ENCODE results near the gene LRFN2. TPM values are rescaled to one million over a fixed set of nuclear protein-coding genes. Genes with fewer than 3 reads are reported as not detected.
A peak's percentile ranks its signal among the peaks of the same experiment; 100 is the strongest.

LRFN2 gene
- total RNA-seq, 1 donor from 2014 or later: 0.32 TPM

GRCh38 chr6:40585651-40586269 lies 1.4 kb downstream of the LRFN2 start:
- no peak for ATAC-seq

DNA sequence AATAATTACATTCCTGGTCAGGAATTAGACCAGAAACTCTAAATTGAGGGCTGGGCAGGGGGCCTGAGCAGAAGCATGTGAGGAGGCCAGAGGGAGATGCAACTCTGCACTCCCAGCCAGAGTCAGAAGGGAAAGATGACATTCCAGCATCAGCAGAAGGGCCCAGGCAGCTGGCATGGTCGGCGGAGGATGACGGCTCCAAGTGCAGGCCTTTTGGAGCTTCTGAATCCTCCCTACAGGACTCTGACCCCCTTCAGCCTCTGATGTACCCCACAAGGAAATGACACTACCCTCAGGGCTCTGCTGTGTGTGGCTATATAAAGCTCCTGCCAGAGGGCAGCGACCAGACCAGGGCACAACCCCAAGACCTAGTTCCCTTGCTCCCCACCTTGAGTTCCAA lies 1.9 kb downstream of the LRFN2 start:
- no peak for ATAC-seq

GRCh38 chr6:40584741-40585140 lies 2.4 kb downstream of the LRFN2 start:
- no peak for ATAC-seq

- no peak for ATAC-seq
Measured at GRCh38 chr6:40583709-40584108, 3.5 kb downstream of the LRFN2 start.

DNA sequence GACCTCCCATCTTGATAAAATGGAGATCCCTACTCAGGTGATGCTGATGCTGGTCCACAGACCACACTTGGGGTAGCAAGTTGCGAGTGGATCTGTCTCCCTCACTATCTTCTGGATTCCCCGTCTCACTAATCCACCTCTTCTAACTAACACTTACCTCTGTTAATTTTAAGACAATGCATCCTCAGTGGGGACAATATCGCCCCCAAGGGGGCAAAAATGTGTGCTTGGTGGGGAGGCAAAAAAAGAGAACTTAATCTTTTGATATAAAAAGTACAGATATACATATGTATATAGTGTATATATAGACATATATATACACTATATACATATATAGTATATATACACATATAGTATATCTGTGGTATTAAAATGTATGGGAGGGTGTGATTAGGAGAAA lies 4.3 kb downstream of the LRFN2 start:
- no peak for ATAC-seq

- no peak for ATAC-seq
Measured at GRCh38 chr6:40579101-40579500, 8.1 kb downstream of the LRFN2 start.

DNA sequence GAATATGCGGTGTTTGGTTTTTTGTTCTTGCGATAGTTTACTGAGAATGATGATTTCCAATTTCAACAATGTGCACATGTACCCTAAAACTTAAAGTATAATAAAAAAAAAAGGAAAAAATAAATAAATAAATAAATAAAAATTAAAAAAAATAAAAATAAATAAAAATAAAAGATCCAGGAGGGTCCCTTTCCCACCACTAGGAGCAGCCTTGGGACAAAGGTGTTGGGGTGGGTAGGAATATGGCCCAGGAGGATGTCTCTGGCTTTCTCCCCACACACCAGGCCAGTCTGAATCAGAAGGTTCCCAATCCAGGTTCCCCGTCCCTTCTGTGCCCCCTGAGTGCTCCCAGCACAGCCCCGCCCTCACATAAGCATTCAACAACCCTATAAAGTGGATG lies 9.5 kb downstream of the LRFN2 start:
- ATAC-seq: no peak

DNA sequence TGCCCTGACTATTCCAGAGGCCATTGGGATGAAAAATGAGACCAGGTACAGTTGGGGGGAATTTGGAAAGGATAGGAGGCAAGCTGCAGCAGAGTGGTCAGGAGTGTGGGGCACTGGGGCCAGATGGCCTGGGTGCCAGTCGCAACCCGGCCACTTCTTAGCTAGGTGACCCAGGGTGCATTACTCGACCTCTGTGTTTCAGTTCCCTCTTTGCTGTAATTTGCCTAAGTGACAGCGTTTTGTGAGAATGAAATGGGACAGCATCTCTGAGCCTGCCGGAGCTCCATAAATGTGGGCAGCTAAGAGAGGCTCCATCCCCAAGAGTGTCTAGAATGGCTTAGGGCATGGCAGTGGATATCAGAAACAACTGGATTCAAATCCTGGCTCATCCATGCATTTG lies 13.9 kb downstream of the LRFN2 start:
- ATAC-seq: no peak

GRCh38 chr6:40569162-40569910 lies 17.8 kb downstream of the LRFN2 start:
- no peak for ATAC-seq

- ATAC-seq: no peak
Measured at GRCh38 chr6:40568062-40568708, 19.0 kb downstream of the LRFN2 start.

GRCh38 chr6:40563111-40563510 lies 24.1 kb downstream of the LRFN2 start:
- ATAC-seq: no peak

DNA sequence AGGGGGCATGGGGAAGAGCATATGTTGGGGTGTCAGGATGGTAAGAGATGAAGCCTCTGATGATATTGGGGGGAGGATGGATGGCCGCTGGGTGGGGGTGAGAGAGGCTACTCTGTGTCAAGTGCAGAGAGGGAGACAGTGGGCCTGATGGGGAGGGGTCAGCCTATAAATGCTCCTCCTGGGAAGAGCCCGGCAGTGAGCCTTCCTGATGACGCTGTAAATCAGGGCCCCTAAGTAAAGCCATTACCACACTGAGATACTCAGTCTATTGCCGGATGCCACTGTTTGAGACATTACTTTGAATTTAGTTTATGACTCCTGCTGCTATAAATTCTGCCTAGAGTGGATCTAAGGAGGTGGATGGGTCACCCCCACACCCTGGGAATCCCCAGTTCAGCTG lies 28.1 kb downstream of the LRFN2 start:
- ATAC-seq: no peak

- ATAC-seq: no peak
Measured at GRCh38 chr6:40558102-40558501, 29.1 kb downstream of the LRFN2 start.

DNA sequence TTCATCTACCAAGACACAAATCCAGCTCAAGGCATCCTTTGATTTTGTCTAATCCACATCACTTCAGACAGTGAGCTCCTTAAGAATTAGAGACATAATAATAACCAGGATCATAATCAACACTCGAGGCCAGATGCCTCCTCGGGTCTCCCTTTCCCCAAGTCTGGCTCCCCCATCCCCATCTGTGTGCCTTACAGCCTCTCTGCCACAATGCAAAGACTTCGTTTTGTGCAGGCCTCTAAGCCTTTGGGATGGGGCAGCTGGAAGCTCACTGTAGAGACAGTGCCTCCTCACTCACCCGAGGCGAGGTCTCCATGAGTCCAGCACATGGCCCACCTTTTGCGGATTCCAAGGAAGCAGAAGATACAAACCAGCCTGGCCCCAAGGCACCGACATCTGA lies 30.3 kb downstream of the LRFN2 start:
- ATAC-seq: no peak

DNA sequence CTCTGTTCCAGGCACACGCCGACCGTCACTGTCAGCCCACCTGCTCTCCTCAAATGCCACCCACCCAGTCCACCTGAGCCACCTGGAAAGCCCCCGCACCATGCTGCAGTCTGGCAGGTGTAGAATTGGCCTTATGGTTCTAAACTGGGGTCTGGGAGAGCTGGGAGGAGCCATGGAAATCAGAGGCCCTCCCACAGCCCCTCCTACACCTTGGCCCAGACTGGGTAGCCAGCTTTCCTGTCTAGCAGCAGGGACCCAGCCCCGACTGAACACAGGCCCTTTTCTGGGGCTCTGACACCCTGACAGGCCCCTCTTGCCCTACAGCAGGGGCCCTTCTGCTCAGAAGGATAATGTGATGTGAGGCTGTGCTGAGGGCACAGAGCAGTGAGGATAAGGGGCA lies 31.1 kb downstream of the LRFN2 start:
- no peak for ATAC-seq

DNA sequence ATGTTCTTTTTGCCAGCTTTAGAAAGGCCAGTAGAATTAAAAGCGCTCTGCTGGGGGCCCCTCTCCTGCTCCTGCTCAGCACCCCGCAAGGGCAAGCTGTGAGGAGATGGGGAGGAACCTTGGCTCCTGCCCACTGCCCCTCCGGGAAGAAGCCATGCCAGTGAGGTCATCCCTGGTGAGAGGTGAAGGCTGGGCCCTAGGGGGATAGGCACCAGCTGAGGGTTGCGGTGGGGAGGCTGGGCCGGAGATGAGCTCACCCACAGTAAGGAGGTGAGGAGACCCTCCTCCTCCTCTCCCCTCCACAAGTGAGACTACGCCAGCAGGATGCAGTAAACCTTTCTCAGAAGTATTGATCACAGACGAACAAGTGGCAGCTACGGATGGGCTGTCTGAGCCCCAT lies 32.1 kb downstream of the LRFN2 start:
- ATAC-seq: no peak

- no peak for ATAC-seq
Measured at GRCh38 chr6:40552941-40553340, 34.2 kb downstream of the LRFN2 start.

DNA sequence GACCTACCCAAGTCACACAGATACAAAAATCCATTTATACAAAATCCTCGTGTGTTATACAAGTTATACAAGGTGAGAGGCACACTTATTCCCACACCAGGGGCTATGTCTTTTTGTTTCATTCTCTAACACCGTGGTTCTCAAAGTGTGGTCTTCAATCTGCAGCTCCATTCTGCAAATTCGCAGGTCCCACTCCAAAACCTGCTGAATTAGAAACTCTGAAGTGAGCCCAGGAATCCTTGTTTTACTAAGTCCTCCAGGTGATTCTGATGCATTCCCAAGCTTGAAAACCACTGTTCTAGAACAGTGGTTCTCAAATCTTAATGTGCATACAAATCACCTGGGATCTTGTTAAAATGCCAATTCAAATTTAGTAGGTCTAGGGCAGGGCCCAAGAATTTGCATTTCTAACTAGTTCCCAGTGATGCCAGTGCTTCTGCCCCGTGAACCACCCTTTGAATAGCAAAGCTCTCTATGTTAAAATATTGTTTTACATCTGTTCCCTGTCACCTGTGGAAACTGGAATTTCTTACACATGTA lies 35.1 kb downstream of the LRFN2 start:
- no peak for ATAC-seq

DNA sequence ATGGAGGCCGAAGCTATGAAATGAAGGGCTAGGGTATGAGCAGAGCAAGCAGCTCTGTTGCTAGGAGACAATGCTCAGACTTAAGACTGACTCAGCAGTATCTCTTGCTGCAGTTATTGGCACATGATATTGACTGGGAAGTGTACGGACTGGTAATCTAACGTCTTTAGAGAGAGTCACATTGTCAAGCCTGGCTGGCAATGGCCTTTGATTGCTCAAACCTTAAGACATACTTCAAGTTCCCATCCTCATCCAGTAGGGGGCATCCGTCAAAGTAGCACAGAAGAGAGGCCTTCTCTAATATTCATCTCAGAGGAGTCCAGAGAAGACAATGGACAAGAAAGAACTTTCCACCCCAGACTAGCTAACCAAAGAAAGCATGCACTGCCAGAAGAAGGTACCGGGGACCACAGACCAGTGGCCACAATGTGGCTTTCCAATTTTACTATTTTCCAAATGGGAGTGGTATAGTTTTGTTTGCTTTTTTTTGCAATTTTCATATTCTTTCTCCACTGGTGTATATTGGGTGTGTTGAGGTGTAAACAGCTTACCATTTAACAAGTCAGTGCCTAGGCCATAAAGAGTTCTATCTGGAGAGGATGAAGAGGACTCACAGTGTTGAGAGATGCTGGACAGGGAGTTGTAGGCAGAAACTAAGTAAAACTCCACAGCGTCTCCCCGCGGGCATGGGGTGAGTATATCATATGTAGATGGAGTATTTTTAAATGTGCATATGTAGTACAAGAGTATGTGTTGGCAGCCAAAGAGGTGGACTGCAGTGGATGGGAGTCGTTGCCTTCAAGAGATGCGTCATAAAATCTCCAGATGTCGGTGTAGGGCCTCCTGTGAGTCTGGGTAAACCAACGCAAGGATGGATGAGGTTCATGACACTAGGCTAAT lies 36.7 kb downstream of the LRFN2 start:
- ATAC-seq: peak; percentile 89

- ATAC-seq: no peak
Measured at GRCh38 chr6:40545954-40546353, 41.2 kb downstream of the LRFN2 start.

DNA sequence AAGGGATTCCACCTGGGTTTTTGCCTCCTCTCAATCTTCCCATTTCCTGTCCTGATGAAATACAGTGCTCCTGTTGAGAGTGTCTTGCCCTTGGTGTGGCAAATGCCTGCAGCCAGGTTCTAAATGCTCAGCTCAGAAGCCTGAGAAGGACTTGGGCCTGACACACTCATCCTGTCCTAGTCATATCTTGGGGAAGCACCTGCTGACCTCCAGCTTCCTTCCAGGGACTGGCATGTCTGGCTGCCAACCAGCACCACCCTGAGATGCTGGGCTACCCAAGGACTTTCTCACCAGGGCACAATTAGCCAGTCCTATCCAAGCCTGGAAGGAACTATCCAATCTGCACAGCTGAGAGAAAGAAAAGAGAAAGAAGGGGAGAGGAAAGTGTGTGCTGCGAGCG lies 43.4 kb downstream of the LRFN2 start:
- ATAC-seq: peak; percentile 58

GRCh38 chr6:40543146-40543545 lies 44.0 kb downstream of the LRFN2 start:
- peak; percentile 80 for ATAC-seq
